Stimulated activated CD4-positive, alpha-beta T cell treated with anti-CD3 and anti-CD28 coated beads, Interleukin-15, amount 100 ng/mL, for 48 hours (primary cell): Measurements from ENCODE around the gene TPM4.
A peak's percentile ranks its signal among the peaks of the same experiment; 100 is the strongest.
"Not testable (repeated sequence)": the region's sequence is repeated elsewhere in the genome, so short reads cannot be mapped to it uniquely, and the experiment has no call there.

Experiments used
- DNase-seq, 2 donors: peaks; one replicate each; pipeline ENCODE4 v3.0.0-alpha.2; 2020; ENCODE audit warnings: low read depth in 2 of 2

TPM4 gene

GRCh38 chr19:16098416-16098768 is 22.1 kb downstream of the TPM4 start:
- DNase-seq = no peak

- DNase-seq = no peak
These were observed 22.5 kb downstream of the TPM4 start for GRCh38 chr19:16098821-16099220.

- DNase-seq = not testable (repeated sequence)
These were observed 23.1 kb downstream of the TPM4 start for GRCh38 chr19:16099314-16099965.

GRCh38 chr19:16100524-16100923 is 24.2 kb downstream of the TPM4 start:
- no peak for DNase-seq

GRCh38 chr19:16104722-16105121 is 28.4 kb downstream of the TPM4 start:
- DNase-seq = no peak

- no peak for DNase-seq
These were observed 29.8 kb downstream of the TPM4 start for GRCh38 chr19:16106121-16106520.

- peak; percentile 97 to 98 for DNase-seq
These were observed 35.0 kb downstream of the TPM4 start, which contains the start of gene RAB8A for GRCh38 chr19:16111160-16111908. Gene RAB8A (plus strand): TSS chr19:16111889. CDS start chr19:16111902, 13 bp downstream.

GRCh38 chr19:16111909-16112752 is 35.8 kb downstream of the TPM4 start:
- DNase-seq = no peak

GRCh38 chr19:16112778-16113177 is 36.5 kb downstream of the TPM4 start:
- no peak for DNase-seq

GRCh38 chr19:16113727-16114126 is 37.4 kb downstream of the TPM4 start:
- no peak for DNase-seq

- DNase-seq = no peak
These were observed 39.2 kb downstream of the TPM4 start for GRCh38 chr19:16115301-16116039.

GRCh38 chr19:16116067-16116466 is 39.8 kb downstream of the TPM4 start:
- DNase-seq = no peak

GRCh38 chr19:16117594-16118033 is 41.3 kb downstream of the TPM4 start:
- no peak for DNase-seq

GRCh38 chr19:16118489-16119033 is 42.3 kb downstream of the TPM4 start:
- DNase-seq = peak; percentile 38 to 56

- DNase-seq = peak in 1 of 2 donors; percentile 30
These were observed 43.0 kb downstream of the TPM4 start for GRCh38 chr19:16119075-16119857.

- no peak for DNase-seq
These were observed 44.8 kb downstream of the TPM4 start for GRCh38 chr19:16121141-16121540.

GRCh38 chr19:16121967-16122366 is 45.7 kb downstream of the TPM4 start:
- DNase-seq = no peak

- DNase-seq = no peak
These were observed 48.7 kb downstream of the TPM4 start for GRCh38 chr19:16124953-16125352.

- no peak for DNase-seq
These were observed 49.6 kb downstream of the TPM4 start for GRCh38 chr19:16125737-16126495.

- DNase-seq = no peak
These were observed 50.8 kb downstream of the TPM4 start for GRCh38 chr19:16127080-16127479.
